NCI-H1048 (cell line): ENCODE results near the gene RAET1E.
"Not testable (repeated sequence)": the region's sequence is repeated elsewhere in the genome, so short reads cannot be mapped to it uniquely, and the experiment has no call there.

ENCODE experiments used
- DNase-seq: peaks from one replicate; lab custom pipeline; 2025; lab: John Stamatoyannopoulos, UW

Gene RAET1E

DNA sequence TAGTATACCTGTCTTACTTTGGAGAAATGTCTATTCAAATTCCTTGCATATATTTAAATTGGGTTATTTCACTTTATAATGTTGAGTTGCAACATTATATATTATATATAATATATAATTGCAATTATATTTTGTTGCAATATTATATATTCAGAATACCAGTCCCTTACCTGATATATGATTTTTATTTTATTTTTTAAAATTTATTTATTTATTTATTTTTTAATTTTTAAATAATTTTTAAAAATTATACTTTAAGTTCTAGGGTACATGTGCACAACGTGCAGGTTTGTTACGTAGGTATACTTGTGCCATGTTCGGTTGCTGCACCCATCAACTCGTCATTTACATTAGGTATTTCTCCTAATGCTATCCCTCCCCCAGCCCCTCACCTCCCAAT is 29.1 kb upstream of the RAET1E start:
- not testable (repeated sequence) for DNase-seq

DNA sequence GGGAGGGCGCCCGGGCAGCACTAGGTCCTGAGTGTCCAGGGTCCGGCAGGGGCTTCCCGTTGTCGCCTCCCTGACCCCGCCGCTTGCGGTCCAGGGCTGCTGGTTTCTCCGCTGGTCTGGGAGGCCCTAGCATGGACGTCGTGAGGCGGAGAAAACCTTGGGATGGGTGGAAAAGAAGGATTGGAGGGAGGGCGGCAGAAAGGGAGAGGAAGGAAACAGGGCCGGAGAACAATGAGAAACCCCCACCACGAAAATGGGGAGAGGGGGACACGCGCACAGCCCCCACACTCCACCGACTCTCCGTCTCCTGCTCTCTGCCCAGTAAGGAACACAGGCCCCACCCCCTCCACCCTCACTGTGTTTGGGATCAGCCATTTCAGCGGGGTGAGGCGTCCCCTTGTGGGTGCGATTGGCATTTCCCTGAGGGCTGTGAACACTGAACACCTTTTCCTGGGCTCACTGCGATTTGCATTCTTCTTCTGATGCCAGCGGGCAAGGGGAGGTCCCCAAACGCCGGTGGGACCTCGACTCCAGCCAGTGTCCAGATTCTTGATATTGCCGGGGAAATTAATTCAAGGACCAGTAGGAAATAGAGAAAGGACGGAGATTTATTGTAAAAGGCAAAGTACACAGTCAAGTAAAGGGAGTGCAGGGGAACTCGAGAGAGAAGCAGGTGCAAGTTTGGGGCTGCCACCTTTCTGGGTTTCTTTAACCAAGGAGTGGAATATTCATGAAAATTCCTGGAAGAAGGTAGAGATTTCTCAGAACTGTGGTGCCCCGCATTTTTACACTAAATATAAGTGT is 28.3 kb upstream of the RAET1E start:
- peak; percentile 58 for DNase-seq

DNA sequence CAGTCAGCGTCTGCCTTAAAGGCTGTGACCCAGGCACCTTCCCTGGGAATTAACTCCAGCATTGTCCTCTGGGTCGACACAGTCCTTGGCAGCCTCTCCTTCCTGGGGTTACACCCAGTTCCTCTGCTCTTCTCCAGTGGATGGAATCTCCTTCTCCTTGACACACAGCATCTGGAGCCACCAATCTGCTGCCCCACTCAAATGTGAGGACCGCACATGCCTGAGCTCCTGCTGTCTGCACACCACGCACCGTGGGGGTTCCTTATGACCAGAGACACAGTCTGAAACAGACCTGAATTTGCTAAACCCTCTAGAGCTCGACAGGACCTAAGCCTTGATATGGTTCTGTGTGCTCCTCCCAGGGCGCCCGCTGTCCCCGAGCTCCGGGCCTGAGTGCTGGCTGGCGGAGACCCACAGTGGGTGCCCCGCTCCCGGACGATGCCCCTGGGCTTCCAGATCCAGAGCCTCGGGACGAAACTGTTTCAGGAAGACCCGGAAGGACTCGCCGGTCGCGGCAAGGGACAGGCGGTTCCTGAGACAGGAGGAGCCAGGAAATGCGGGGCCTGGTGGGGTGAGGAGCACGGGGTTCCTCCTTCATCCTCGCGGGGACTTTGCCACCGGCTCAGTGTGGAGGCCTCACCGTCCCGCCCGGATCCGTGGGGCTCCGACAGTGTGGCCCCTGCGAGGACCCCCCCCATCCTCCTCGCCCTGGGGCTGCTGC is 27.5 kb upstream of the RAET1E start:
- no peak for DNase-seq

DNA sequence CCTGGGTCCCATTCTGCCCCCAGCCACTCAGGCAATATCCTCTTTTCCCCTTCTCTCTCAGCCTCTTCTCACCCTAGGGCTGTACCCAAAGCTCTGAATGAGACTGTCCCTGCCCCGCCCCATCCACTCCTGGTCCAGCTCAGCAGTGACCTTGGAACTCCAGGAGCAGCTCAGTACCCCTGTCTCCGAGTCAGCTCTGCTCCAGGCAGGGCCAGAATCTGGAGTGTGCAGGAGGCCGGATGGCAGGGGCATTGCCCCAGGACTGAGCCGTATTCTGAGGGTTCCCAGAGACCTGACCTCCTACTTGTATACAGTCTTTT is 27.0 kb upstream of the RAET1E start:
- no peak for DNase-seq

DNA sequence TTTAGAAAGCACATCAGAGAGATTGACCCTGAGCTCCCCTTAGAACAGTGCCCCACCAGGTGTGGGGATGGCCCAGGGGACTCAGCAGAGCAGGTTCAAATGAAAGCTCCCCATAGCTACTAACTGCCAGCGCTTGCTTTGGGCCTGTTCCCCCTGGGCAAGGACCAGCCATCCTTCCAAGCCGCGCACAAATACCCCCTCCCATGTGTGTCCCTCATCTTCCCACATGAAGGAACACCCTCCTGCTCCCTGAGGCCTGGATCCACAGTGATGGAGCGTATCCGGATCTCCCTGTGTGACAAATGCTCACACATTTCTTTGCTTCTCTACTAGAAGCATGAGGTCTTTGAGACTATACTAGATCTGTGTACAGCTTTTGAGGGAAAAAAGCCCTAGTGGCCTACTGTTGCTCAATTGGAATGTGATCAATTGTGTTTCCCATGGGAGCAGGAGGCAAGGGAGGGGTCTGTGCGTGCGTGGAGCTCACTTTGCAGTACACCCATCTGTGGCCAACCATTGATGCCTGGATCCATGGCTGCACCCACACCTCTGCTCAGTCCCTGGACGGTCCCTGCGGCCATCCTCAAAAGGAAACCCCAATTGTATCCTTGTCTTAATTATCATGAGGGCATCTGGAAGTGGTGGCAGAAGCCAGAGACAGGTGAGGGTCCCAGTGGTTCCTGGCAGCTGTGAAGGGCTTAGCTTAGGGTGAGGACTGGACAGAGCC is 26.5 kb upstream of the RAET1E start:
- no peak for DNase-seq

- no peak for DNase-seq
Observed at GRCh38 chr6:149923327-149923986, 25.5 kb upstream of the RAET1E start.

- DNase-seq, result peak; percentile 84
Observed at GRCh38 chr6:149922642-149923326, 24.9 kb upstream of the RAET1E start, which contains the start of gene RAET1G. Gene RAET1G, minus strand, starts transcription at chr6:149923121. Its CDS starts 111 bp downstream, at chr6:149923010.

GRCh38 chr6:149922091-149922490 is 24.2 kb upstream of the RAET1E start:
- DNase-seq, result not testable (repeated sequence)

DNA sequence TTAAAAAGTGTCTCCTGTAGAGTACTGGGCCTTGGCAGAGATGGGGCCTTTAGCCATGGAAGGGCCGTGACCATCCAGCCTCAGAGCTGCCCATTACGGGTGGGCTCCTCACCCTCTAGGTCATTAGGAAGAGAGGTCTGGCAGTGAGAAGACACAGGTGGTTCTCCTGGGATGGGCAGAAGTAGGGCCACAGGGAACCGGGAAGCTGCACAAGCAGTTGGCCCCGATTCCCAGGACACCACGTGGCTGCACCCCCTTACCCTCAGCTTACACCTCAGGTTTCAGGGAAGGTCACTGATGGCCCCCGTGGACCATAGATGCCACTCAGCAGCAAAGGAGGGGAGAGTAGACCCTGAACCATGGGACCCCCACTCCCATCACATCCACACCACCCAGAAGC is 23.4 kb upstream of the RAET1E start:
- no peak for DNase-seq

DNA sequence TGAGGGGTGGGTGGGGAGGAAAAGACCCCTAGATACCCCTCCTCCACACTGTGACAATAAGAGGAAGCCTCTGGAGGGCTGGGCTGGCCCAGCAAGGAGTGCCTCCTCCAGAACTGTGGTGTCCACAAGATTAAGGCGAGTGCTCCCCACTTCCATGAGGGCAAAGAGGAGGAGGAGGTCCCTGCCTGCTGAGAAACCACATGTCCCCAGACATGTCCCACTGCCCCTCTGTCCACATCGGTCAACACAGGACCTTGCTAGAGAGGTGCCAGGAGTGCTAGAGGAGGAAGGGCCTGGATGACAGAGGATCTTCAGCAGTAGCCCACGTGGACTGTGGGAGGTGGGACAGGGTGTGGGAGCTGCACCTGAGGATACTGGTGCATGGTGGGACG is 21.9 kb upstream of the RAET1E start:
- DNase-seq, result no peak

GRCh38 chr6:149919126-149919833 is 21.4 kb upstream of the RAET1E start:
- DNase-seq, result not testable (repeated sequence)

- DNase-seq, result no peak
Observed at GRCh38 chr6:149918151-149918905, 20.4 kb upstream of the RAET1E start.

DNA sequence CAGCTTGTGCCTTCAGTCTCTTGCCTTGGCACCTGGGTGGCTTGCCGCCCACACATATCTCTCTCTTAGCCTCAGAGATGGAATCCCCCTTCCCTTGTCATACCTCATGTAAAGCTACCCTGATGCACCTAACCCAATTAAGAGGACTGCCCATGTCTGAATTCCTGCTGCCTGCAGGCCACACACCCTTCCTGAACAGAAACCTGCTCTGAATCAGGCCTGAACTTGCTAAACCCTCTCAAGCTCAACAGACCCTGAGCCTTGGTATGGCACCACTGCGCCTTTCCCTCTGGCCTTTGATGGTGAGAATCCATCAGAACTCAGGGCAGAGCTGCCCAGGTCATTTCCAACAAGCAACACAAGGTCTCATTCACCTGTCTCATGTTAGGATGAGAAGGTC is 19.8 kb upstream of the RAET1E start:
- no peak for DNase-seq

DNA sequence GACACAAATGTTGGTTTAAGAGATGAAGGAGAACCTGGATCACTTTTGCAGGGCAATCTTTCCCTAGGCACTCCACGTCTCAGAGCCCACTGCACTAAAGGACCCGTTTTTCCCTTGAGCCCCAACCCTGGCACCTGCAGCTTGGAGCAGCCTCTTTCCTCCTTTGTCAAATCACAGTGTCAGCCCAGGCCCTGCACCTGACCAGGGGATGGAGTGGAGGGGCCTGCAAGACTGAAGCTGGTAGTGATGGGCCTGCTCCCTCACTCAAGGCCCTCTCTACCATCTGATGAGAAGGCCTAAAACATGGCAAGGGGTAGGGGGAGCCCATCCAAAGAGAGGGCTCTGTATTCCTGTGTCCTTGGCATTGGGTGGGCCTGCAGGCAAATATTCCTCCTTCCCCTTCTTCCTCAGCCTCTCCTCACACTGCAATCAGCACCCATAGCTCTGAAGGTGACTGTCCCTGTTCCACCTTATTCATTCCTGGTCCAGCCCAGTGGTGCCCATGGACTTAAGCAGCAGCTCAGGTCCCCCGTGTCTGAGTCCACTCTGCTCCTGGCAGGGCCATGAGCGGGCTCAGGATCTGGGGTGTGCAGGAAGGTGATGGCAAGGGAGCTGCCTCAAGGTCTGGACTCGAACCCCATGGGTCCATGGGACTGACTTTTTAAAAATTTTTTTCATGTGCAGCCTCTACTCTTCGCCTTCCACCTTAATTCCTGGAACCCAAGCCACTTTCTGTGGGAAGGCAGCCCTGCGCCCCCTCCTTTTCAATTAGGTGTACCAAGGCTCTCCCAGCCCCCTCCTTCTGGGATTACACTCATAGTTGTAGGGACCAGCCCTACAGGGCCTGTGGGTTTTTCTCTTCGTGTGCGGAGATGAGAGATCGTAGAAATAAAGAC is 18.3 kb upstream of the RAET1E start:
- DNase-seq, result no peak

- no peak for DNase-seq
Observed at GRCh38 chr6:149913540-149914240, 15.8 kb upstream of the RAET1E start.

DNA sequence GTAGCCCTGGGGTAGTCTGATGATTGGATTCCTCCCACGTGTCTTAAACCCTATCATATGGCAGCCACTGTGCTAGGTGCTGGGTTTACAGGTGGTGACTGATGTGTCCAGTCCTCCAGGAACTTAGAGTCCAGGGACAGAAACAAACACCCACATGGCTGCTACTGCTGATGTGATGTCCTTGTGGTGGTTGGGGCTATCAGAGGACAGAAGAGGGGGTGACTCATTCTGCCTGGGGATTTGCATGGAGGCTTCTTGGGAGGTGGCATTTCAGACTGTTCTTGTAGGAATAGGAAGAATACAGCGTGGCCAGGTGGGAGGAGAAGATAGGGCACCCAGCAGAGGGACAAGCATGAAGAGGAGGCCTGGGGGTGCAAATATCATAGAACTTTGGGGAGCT is 15.2 kb upstream of the RAET1E start:
- no peak for DNase-seq

DNA sequence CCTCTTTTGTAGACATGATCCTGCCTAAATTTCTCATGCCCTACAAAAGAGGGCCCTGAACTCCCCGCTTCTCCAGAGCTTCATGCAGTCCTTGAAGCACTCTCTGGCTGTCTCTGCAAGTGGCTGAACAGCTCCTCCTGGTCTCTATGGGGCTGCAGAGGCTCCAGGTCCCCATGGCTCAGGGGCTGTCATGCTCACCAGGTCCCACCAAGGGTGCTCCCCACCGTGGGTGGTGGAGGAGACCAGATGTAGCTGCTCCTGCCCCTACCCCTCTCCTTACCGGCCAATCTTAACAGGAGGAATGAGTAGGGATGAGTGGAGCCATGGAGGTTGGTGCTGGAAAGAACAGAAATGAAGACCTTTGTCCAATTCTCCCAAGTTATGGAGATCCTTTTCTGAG is 14.8 kb upstream of the RAET1E start:
- not testable (repeated sequence) for DNase-seq

DNA sequence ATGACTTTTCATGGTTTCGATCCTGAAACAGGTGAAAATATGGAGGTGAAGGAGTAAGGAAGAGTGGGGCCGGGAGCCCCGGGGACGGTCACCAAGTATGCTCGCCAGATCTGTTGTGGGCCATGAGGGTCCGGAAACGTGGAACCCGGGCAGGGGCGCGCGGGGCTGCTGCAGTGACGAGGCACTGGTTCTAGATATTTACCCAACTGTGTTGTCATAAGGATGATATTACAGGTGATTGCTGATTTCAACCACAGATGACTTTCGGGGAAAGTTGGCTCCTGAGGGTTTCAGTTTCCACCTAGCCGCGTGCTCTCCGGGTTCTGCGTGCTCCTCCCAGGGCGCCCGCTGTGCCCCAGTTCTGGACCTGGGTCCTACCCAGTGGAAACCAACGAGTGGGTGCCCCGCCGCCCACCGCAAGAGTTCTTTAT is 12.8 kb upstream of the RAET1E start:
- DNase-seq, result no peak
